ENCODE results near the gene DMRTC2.
"Not testable (repeated sequence)": the region's sequence is repeated elsewhere in the genome, so short reads cannot be mapped to it uniquely, and the experiment has no call there.

The DMRTC2 gene

GRCh38 chr19:41871573-41872383, 26.9 kb downstream of the DMRTC2 start:
- DNase-seq = peak; percentile 59 to 73

GRCh38 chr19:41872384-41872774, 27.5 kb downstream of the DMRTC2 start:
- DNase-seq = no peak

- DNase-seq = peak in 1 of 2 donors; percentile 59
Observed at GRCh38 chr19:41872775-41873647, 28.2 kb downstream of the DMRTC2 start.

GRCh38 chr19:41875973-41876372, 31.1 kb downstream of the DMRTC2 start:
- not testable (repeated sequence) for DNase-seq

GRCh38 chr19:41876847-41877832, 32.3 kb downstream of the DMRTC2 start, which contains the start of gene CD79A:
Gene CD79A (plus strand): TSS chr19:41877279. CDS start chr19:41877305, 26 bp downstream.
- DNase-seq = peak; percentile 45 to 51

- DNase-seq = peak; percentile 34 to 80
Observed at GRCh38 chr19:41877916-41878905, 33.4 kb downstream of the DMRTC2 start.

- DNase-seq = no peak
Observed at GRCh38 chr19:41879080-41879479, 34.2 kb downstream of the DMRTC2 start.

- no peak for DNase-seq
Observed at GRCh38 chr19:41879670-41880328, 35.0 kb downstream of the DMRTC2 start.

- no peak for DNase-seq
Observed at GRCh38 chr19:41880329-41880708, 35.5 kb downstream of the DMRTC2 start.

GRCh38 chr19:41882568-41883462, 38.0 kb downstream of the DMRTC2 start, which contains the start of gene ARHGEF1:
Gene ARHGEF1 (plus strand): TSS chr19:41883184. CDS start chr19:41888083, 4,899 bp downstream.
- peak in 1 of 2 donors; percentile 32 for DNase-seq

- DNase-seq = no peak
Observed at GRCh38 chr19:41883463-41883820, 38.6 kb downstream of the DMRTC2 start.

GRCh38 chr19:41883821-41884733, 39.2 kb downstream of the DMRTC2 start:
- peak; percentile 94 for DNase-seq

GRCh38 chr19:41886761-41887710, 42.2 kb downstream of the DMRTC2 start:
- no peak for DNase-seq

- DNase-seq = no peak
Observed at GRCh38 chr19:41887711-41888382, 43.0 kb downstream of the DMRTC2 start.

GRCh38 chr19:41888926-41889325, 44.1 kb downstream of the DMRTC2 start:
- no peak for DNase-seq

- no peak for DNase-seq
Observed at GRCh38 chr19:41889896-41890295, 45.1 kb downstream of the DMRTC2 start.

GRCh38 chr19:41890936-41891335, 46.1 kb downstream of the DMRTC2 start:
- DNase-seq = no peak

All from inflammatory macrophage treated with lipopolysaccharide for 1 hour (primary cell).